HEK293 (cell line): Measurements from ENCODE around the gene PDZRN4.

Experiments
- CTCF ChIA-PET: fragments of 350-600 bp; formaldehyde crosslinking; extraction: SDS; loops from one replicate; lab custom pipeline; 2021; ENCODE audit warnings: antibody characterized with exemption; lab: Yijun Ruan, JAX
- POLR2A ChIA-PET: fragments of 300-600 bp; formaldehyde crosslinking; extraction: SDS; loops from one replicate; lab custom pipeline; 2020; ENCODE audit warnings: antibody characterized with exemption, inconsistent platforms; lab: Yijun Ruan, JAX
- H3K27ac ChIP-seq: fragments of 200-500 bp; sonication (Bioruptor generic); 2 replicates; pipeline ENCODE4 v1.5.1; 2014; ENCODE audit warnings: low read depth, low read length, control low read depth, inconsistent platforms; ENCODE audit errors: extremely low read depth
- H3K36me3 ChIP-seq, 2 experiments: fragments of 200-500 bp in 1 of 2; sonication (Bioruptor generic) in 1 of 2; 1 replicate in 1 of 2; 2 replicates in 1 of 2; pipeline ENCODE4 v1.5.1; 2014 to 2017; ENCODE audit warnings: inconsistent platforms in 2 of 2, low read length in 2 of 2; ENCODE audit not compliant: control insufficient read depth in 2 of 2, insufficient read depth in 1 of 2
- H3K4me1 ChIP-seq: fragments of 200-500 bp; sonication (Bioruptor generic); 2 replicates; pipeline ENCODE4 v1.5.1; 2014; ENCODE audit warnings: mild to moderate bottlenecking, low read length, inconsistent platforms; ENCODE audit not compliant: control insufficient read depth, insufficient read depth
- H3K4me3 ChIP-seq: 2 replicates; pipeline ENCODE4 v1.5.1; 2011; ENCODE audit warnings: low read depth, mild to moderate bottlenecking, control low read depth, low read length, moderate library complexity
- H3K9me3 ChIP-seq: fragments of 200-500 bp; sonication (Bioruptor generic); 2 replicates; pipeline ENCODE4 v1.5.1; 2014; ENCODE audit warnings: low read depth, low read length, inconsistent platforms; ENCODE audit not compliant: control insufficient read depth, insufficient read depth
- BCL11A ChIP-seq: fragments of 450-650 bp; formaldehyde crosslinking; IDR thresholded peaks from 2 replicates; pipeline ENCODE4 v1.5.1; 2016; ENCODE audit warnings: low read depth, missing biosample characterization, missing genetic modification characterization
- EGR2 ChIP-seq: fragments of 450-650 bp; formaldehyde crosslinking; IDR thresholded peaks from 2 replicates; pipeline ENCODE4 v1.5.1; 2016; ENCODE audit warnings: low read depth, missing biosample characterization, missing genetic modification characterization
- IKZF3 ChIP-seq: fragments of 450-650 bp; IDR thresholded peaks from 2 replicates; pipeline ENCODE4 v1.5.0; 2018; ENCODE audit warnings: missing biosample characterization, mild to moderate bottlenecking, missing genetic modification characterization, moderate library complexity
- KLF7 ChIP-seq: fragments of 450-650 bp; formaldehyde crosslinking; IDR thresholded peaks from 2 replicates; pipeline ENCODE4 v1.5.1; 2016; ENCODE audit warnings: missing biosample characterization, missing genetic modification characterization, borderline replicate concordance
- OSR2 ChIP-seq: fragments of 450-650 bp; formaldehyde crosslinking; IDR thresholded peaks from 2 replicates; pipeline ENCODE4 v1.5.1; 2016; ENCODE audit warnings: missing biosample characterization, missing genetic modification characterization
- SP2 ChIP-seq: fragments of 450-650 bp; formaldehyde crosslinking; IDR thresholded peaks from 2 replicates; pipeline ENCODE4 v1.5.1; 2016; ENCODE audit warnings: missing biosample characterization, missing genetic modification characterization
- WT1 ChIP-seq: fragments of 450-650 bp; formaldehyde crosslinking; IDR thresholded peaks from 2 replicates; pipeline ENCODE4 v1.5.1; 2016; ENCODE audit warnings: missing biosample characterization, missing genetic modification characterization
- ZFHX2 ChIP-seq: fragments of 450-650 bp; formaldehyde crosslinking; conservative IDR thresholded peaks from 2 replicates; pipeline ENCODE4 v1.5.1; 2016; ENCODE audit warnings: missing biosample characterization, missing genetic modification characterization
- ZNF19 ChIP-seq: fragments of 450-650 bp; formaldehyde crosslinking; IDR thresholded peaks from 2 replicates; pipeline ENCODE4; 2016; ENCODE audit warnings: missing biosample characterization, missing genetic modification characterization, low read depth
- ZNF2 ChIP-seq: fragments of 450-650 bp; formaldehyde crosslinking; IDR thresholded peaks from 2 replicates; pipeline ENCODE4 v1.5.1; 2016; ENCODE audit warnings: missing biosample characterization, missing genetic modification characterization
- ZNF302 ChIP-seq: fragments of 450-650 bp; formaldehyde crosslinking; IDR thresholded peaks from 2 replicates; pipeline ENCODE4 v1.5.1; 2016; ENCODE audit warnings: missing biosample characterization, missing genetic modification characterization, low read depth
- ZNF335 ChIP-seq: fragments of 450-650 bp; formaldehyde crosslinking; conservative IDR thresholded peaks from 2 replicates; pipeline ENCODE4 v1.5.1; 2016; ENCODE audit warnings: missing biosample characterization, missing genetic modification characterization
- ZNF426 ChIP-seq: fragments of 450-650 bp; formaldehyde crosslinking; IDR thresholded peaks from 2 replicates; pipeline ENCODE4 v1.5.1; 2017; ENCODE audit warnings: missing biosample characterization, missing genetic modification characterization, mild to moderate bottlenecking, inconsistent platforms, moderate library complexity
- ZNF48 ChIP-seq: fragments of 450-650 bp; formaldehyde crosslinking; IDR thresholded peaks from 2 replicates; pipeline ENCODE4 v1.5.1; 2016; ENCODE audit warnings: missing biosample characterization, missing genetic modification characterization
- ZNF549 ChIP-seq: fragments of 450-650 bp; IDR thresholded peaks from 2 replicates; pipeline ENCODE4 v1.5.1; 2018; ENCODE audit warnings: missing biosample characterization, missing genetic modification characterization, mild to moderate bottlenecking, inconsistent platforms, moderate library complexity
- ZNF555 ChIP-seq: fragments of 450-650 bp; formaldehyde crosslinking; conservative IDR thresholded peaks from 2 replicates; pipeline ENCODE4 v1.5.1; 2017; ENCODE audit warnings: missing biosample characterization, mild to moderate bottlenecking, missing genetic modification characterization, inconsistent platforms
- ZNF654 ChIP-seq: fragments of 450-650 bp; formaldehyde crosslinking; IDR thresholded peaks from 2 replicates; pipeline ENCODE4 v1.5.1; 2016; ENCODE audit warnings: low read depth, missing biosample characterization, missing genetic modification characterization
- ZNF664 ChIP-seq: fragments of 450-650 bp; formaldehyde crosslinking; IDR thresholded peaks from 2 replicates; pipeline ENCODE4 v1.5.1; 2016; ENCODE audit warnings: missing biosample characterization, missing genetic modification characterization
- ZNF768 ChIP-seq: fragments of 450-650 bp; formaldehyde crosslinking; IDR thresholded peaks from 2 replicates; pipeline ENCODE4 v1.5.1; 2018; ENCODE audit warnings: missing biosample characterization, mild to moderate bottlenecking, missing genetic modification characterization
- ZNF785 ChIP-seq: fragments of 450-650 bp; formaldehyde crosslinking; IDR thresholded peaks from 2 replicates; pipeline ENCODE4 v1.5.1; 2016; ENCODE audit warnings: missing biosample characterization, missing genetic modification characterization
- TF ChIP-seq, protein P1 (sequence below): fragments of 450-650 bp; formaldehyde crosslinking; IDR thresholded peaks from 2 replicates; pipeline ENCODE4 v1.5.1; 2017; ENCODE audit warnings: missing biosample characterization, missing genetic modification characterization
- TF ChIP-seq, protein P2 (sequence below): IDR thresholded peaks from 2 replicates; pipeline ENCODE4 v1.6.1; 2011; ENCODE audit warnings: mild to moderate bottlenecking, low read depth, low read length, borderline replicate concordance
- TF ChIP-seq, protein P3 (sequence below): fragments of 450-650 bp; formaldehyde crosslinking; IDR thresholded peaks from 2 replicates; pipeline ENCODE4 v1.5.1; 2016; ENCODE audit warnings: missing biosample characterization, missing genetic modification characterization, borderline replicate concordance
- TF ChIP-seq, protein P4 (sequence below): fragments of 450-650 bp; formaldehyde crosslinking; IDR thresholded peaks from 2 replicates; pipeline ENCODE4 v1.5.1; 2017; ENCODE audit warnings: missing biosample characterization, missing genetic modification characterization
- TF ChIP-seq, protein P5 (sequence below): fragments of 450-650 bp; formaldehyde crosslinking; IDR thresholded peaks from 2 replicates; pipeline ENCODE4 v1.5.1; 2016; ENCODE audit warnings: missing biosample characterization, missing genetic modification characterization

PDZRN4 gene

DNA sequence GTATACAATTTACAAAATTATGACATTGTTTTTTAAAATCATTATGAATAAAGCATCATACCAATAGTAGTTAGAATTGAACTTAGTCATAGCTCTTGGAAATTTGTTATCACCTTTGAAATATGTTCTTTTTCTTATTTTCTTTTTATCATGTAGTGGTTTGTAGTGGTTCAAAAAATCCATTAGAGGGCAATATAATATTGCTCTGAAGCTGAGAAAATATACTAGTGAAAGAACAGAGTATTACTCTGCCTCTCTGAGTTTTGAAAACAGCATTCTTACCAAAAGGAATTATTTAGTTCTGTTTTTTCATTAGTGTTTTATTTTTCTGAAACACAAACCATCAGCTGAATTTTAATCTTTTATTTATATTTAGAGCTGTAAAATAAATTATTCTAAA, 76.2 kb downstream of the PDZRN4 start:
- ChIA-PET CTCF (interaction anchor here (0.6 to 1.4 kb wide), 20 partner anchors 10 to 1924 kb away, joined by 3 to 13 read pairs (median 4); no protein-coding TSS in a partner anchor), POLR2A (no interaction called here)
- TF ChIP-seq EGR2 (tag by site-specific recombination) (no peak), ZNF654 (tag by site-specific recombination) (peak; percentile 74), WT1 (no peak), ZNF768 (tag by site-specific recombination) (peak; percentile 69; the same call in 1 of the 2 replicates), ZNF335 (no peak), SP2 (no peak), ZNF785 (tag by site-specific recombination) (no peak), BCL11A (tag by site-specific recombination) (no peak), ZNF48 (no peak), KLF7 (tag by site-specific recombination) (no peak)
- TF ChIP-seq, protein P1, sequence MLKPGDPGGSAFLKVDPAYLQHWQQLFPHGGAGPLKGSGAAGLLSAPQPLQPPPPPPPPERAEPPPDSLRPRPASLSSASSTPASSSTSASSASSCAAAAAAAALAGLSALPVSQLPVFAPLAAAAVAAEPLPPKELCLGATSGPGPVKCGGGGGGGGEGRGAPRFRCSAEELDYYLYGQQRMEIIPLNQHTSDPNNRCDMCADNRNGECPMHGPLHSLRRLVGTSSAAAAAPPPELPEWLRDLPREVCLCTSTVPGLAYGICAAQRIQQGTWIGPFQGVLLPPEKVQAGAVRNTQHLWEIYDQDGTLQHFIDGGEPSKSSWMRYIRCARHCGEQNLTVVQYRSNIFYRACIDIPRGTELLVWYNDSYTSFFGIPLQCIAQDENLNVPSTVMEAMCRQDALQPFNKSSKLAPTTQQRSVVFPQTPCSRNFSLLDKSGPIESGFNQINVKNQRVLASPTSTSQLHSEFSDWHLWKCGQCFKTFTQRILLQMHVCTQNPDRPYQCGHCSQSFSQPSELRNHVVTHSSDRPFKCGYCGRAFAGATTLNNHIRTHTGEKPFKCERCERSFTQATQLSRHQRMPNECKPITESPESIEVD (tag by site-specific recombination), result no peak
- TF ChIP-seq, protein P2, sequence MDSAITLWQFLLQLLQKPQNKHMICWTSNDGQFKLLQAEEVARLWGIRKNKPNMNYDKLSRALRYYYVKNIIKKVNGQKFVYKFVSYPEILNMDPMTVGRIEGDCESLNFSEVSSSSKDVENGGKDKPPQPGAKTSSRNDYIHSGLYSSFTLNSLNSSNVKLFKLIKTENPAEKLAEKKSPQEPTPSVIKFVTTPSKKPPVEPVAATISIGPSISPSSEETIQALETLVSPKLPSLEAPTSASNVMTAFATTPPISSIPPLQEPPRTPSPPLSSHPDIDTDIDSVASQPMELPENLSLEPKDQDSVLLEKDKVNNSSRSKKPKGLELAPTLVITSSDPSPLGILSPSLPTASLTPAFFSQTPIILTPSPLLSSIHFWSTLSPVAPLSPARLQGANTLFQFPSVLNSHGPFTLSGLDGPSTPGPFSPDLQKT, result no peak
- TF ChIP-seq, protein P3, sequence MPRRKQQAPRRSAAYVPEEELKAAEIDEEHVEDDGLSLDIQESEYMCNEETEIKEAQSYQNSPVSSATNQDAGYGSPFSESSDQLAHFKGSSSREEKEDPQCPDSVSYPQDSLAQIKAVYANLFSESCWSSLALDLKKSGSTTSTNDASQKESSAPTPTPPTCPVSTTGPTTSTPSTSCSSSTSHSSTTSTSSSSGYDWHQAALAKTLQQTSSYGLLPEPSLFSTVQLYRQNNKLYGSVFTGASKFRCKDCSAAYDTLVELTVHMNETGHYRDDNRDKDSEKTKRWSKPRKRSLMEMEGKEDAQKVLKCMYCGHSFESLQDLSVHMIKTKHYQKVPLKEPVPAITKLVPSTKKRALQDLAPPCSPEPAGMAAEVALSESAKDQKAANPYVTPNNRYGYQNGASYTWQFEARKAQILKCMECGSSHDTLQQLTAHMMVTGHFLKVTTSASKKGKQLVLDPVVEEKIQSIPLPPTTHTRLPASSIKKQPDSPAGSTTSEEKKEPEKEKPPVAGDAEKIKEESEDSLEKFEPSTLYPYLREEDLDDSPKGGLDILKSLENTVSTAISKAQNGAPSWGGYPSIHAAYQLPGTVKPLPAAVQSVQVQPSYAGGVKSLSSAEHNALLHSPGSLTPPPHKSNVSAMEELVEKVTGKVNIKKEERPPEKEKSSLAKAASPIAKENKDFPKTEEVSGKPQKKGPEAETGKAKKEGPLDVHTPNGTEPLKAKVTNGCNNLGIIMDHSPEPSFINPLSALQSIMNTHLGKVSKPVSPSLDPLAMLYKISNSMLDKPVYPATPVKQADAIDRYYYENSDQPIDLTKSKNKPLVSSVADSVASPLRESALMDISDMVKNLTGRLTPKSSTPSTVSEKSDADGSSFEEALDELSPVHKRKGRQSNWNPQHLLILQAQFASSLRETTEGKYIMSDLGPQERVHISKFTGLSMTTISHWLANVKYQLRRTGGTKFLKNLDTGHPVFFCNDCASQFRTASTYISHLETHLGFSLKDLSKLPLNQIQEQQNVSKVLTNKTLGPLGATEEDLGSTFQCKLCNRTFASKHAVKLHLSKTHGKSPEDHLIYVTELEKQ (tag by site-specific recombination), result no peak
- H3K27ac ChIP-seq, result no peak overlapping the region
- H3K9me3 ChIP-seq, result no peaks in the 10 kb centered on the region
- no peaks in the 10 kb centered on the region for H3K36me3 ChIP-seq
- H3K4me3 ChIP-seq, result no peak overlapping the region
- no peaks in the 10 kb centered on the region for H3K4me1 ChIP-seq

DNA sequence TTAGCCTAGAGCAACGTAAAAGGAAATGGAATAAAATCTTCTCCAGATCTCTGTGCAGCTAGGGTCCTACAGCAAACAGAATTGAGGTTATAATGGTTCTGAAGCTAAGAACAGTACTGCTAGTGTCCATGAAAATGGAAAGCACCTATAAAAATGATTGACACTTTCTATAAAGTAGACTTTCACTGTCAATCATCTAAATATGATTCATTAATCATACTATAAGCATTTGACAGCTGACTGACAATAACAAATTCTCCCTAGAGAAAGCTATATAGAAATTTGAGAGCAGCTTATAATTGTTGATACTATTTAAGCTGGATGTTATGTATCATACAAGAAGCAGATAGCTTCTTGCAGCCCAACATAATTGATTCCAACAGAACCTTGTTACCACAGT, 80.9 kb downstream of the PDZRN4 start:
- H3K9me3 ChIP-seq, result no peaks in the 10 kb centered on the region
- H3K36me3 ChIP-seq, result no peaks in the 10 kb centered on the region
- no peak overlapping the region for H3K4me3 ChIP-seq
- POLR2A ChIA-PET, result no interaction called here
- H3K4me1 ChIP-seq, result no peaks in the 10 kb centered on the region
- CTCF ChIA-PET, result interaction anchor here (0.7 kb wide), 1 partner anchor 161 kb away, joined by 4 read pairs; no protein-coding TSS in a partner anchor
- H3K27ac ChIP-seq, result no peak overlapping the region
- no peak for TF ChIP-seq ZFHX2 (tag by site-specific recombination)
- TF ChIP-seq IKZF3, result no peak
- TF ChIP-seq, protein P4, sequence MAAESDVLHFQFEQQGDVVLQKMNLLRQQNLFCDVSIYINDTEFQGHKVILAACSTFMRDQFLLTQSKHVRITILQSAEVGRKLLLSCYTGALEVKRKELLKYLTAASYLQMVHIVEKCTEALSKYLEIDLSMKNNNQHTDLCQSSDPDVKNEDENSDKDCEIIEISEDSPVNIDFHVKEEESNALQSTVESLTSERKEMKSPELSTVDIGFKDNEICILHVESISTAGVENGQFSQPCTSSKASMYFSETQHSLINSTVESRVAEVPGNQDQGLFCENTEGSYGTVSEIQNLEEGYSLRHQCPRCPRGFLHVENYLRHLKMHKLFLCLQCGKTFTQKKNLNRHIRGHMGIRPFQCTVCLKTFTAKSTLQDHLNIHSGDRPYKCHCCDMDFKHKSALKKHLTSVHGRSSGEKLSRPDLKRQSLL (tag by site-specific recombination), result no peak
- TF ChIP-seq ZNF302, result no peak
- no peak for TF ChIP-seq ZNF2 (tag by site-specific recombination)
- TF ChIP-seq ZNF664 (tag by site-specific recombination), result no peak
- TF ChIP-seq ZNF549 (tag by site-specific recombination), result no peak
- no peak for TF ChIP-seq ZNF426 (tag by site-specific recombination)
- TF ChIP-seq OSR2, result no peak
- TF ChIP-seq ZNF555 (tag by site-specific recombination), result no peak
- TF ChIP-seq, protein P5, sequence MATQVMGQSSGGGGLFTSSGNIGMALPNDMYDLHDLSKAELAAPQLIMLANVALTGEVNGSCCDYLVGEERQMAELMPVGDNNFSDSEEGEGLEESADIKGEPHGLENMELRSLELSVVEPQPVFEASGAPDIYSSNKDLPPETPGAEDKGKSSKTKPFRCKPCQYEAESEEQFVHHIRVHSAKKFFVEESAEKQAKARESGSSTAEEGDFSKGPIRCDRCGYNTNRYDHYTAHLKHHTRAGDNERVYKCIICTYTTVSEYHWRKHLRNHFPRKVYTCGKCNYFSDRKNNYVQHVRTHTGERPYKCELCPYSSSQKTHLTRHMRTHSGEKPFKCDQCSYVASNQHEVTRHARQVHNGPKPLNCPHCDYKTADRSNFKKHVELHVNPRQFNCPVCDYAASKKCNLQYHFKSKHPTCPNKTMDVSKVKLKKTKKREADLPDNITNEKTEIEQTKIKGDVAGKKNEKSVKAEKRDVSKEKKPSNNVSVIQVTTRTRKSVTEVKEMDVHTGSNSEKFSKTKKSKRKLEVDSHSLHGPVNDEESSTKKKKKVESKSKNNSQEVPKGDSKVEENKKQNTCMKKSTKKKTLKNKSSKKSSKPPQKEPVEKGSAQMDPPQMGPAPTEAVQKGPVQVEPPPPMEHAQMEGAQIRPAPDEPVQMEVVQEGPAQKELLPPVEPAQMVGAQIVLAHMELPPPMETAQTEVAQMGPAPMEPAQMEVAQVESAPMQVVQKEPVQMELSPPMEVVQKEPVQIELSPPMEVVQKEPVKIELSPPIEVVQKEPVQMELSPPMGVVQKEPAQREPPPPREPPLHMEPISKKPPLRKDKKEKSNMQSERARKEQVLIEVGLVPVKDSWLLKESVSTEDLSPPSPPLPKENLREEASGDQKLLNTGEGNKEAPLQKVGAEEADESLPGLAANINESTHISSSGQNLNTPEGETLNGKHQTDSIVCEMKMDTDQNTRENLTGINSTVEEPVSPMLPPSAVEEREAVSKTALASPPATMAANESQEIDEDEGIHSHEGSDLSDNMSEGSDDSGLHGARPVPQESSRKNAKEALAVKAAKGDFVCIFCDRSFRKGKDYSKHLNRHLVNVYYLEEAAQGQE (tag by site-specific recombination), result no peak
- no peak for TF ChIP-seq ZNF19
